H4 (cell line): ENCODE results near the gene UBAC1. TPM values are rescaled to one million over a fixed set of nuclear protein-coding genes. Genes with fewer than 3 reads are reported as not detected.
"Not testable (repeated sequence)": the region's sequence is repeated elsewhere in the genome, so short reads cannot be mapped to it uniquely, and the experiment has no call there.

Source experiments
- DNase-seq: peaks from one replicate; pipeline ENCODE4 v3.0.0-alpha.2; 2015; ENCODE audit warnings: low spot score
- total RNA-seq: library from RNA; depleted of rRNA; stranded (reverse); fragments of >200 nt; shearing (Covaris generic); gene quantifications from 2 replicates; pipeline ENCODE4 v1.2.3, GENCODE V29; 2014

Gene UBAC1
- total RNA-seq, 1 experiment from 2014 or later = 35.2 TPM

GRCh38 chr9:135960411-135961276, 529 bp downstream of the UBAC1 start:
- DNase-seq = no peak

- no peak for DNase-seq
Observed at GRCh38 chr9:135959814-135960213, 1.4 kb downstream of the UBAC1 start.

DNA sequence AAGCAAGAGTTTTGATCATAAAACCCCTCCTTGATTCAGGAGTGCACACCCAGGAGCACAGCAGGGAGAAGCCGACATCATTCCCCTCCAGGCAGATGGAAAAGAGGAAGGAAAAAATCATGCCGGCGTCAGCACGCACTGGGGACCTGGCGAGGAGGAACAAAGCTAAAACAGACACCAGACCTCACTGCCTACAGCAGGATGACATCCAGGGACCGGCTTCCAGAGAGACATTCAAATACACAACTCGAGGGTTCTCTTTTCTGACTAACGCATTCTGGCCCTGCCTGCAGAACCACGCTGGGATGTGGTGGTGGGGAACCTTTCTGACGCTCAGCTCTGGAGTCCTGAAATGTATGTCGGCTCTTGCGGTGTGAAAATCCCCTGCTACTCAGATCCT, 2.7 kb downstream of the UBAC1 start:
- no peak for DNase-seq

DNA sequence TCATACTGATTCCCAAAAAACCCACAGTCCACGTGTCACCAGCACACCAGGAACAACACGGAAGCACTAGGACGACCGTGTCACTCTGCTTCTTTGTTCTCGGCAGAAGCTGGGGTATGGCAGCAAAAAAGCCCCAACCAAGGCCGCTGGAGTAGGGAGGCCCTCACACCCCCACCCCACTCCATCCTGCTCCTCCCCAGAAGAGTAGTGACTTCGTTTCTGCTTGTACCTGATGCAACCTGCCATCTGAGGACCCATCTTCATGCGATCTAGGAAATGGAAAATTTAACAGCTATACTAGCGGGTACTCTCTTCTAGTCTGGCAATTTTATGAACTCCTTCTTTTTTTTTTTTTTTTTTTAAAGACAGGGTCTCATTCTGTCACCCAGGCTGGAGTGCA, 3.7 kb downstream of the UBAC1 start:
- no peak for DNase-seq

DNA sequence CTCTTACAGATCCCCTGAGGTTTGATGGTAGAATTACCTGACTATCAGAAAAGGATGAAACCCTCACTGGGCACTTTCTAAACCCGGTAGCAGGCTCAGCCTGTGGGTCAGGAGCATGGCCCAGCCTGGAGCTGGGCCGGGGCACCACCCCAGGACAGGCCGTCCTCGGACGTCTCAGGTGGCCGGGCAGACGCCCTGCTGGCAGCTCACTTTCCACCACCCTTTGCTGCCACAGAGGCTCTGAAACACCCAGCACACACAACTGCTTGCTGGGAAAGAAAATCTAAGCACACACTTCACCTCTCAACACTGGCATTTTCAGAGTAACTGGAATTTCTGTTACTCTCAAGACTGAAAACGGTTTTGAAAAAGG, 4.4 kb downstream of the UBAC1 start:
- DNase-seq = no peak

DNA sequence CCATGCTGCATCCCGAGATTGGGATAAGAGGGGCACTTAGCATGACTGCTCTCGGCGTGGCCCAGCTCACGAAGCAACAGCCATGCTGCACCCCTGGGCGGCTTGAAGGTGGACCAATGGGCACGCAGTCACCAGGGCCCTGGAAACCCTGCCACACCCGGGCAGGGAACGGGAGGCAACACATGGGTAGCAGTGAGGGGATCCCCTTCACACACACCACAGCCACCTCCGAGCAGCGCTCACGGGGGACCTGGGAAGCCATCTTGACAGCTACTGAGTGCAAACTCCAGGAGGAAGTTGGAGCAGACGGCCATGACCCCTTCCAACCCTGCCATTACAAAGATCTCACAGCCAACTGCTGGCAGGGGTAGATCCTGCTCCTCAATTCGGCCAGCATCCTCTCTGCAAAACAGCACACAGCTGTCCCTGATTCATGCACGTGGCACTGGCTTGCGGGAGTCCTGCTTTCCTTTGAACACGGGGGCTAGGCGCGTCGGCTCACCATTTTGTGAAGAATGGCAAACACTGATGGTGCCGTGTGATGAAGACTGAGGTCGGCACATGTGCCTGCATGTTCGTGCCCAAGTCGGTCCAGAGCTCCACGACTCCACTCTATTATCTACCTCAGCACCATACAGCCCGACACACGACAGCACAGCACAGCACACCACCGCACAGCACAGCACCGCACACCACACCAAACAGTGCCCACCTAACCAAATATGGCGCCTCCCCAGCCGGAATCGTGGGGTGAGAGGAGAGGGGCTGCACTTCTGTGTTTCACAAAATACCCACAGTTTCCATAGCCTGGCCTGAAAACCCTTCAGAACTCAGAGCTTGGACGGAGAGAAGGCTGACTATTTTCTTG, 5.0 kb downstream of the UBAC1 start:
- DNase-seq = no peak

DNA sequence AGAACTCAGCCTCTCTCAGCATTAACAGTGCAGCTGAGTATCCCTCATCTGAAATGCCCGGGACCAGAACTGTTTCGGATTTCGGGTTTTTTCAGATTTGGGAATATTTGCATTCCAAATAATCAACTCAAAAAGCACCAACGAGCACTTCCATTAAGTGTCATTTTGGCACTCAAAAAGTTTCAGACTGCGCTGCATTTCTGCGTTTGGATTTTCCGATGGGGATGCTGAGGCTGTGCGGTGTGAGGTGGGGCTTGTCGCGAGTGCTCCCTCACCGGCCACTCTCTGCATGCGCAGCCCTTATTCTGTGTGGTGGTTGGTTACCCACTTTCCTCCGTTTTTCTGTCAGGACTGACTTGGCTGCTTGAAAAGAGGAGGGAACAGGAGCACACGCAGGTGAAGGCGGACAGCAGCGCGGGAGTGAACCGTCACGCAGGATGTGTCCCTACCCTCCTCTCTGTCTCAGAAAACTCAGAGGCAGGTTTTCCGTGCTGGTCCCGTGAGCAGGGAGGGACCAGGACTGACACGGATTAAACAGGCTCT, 8.4 kb downstream of the UBAC1 start:
- DNase-seq = no peak

DNA sequence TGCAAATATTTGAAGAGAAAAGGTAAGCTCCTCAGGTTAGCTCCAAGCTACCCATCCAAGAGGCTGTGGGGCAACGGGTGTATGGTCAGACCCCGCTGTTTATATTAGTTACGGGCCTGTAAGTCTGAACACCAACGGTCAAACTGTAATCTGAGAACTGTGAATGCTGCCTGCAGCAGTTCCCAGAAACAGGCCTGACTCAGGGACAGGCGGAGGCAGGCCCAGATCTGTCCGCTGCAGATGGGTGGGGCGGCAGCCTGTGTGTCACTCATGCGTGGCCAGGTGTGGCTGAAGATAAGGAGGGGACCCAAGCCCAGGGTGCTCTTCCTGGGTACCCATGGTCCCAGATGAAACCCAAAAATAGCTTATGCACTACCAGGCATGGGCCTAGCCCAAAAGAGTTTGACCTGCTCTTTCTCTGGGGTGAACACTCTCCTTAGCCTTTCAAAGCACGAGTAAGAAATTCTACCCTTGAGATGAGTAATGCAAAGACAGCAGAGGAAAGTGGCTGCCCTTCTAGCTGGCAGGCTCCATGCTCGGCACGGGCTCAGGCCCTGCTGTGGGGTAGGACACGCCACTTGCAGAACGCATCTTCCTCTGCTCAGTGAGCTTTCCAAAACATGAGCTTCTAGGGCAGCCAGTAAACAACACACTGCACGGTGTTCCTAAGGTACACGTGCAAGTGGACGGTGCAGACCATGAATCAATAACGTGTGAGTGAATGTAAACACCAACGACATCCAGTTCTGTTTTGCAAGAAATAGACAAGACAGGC, 9.1 kb downstream of the UBAC1 start:
- DNase-seq = peak; percentile 61

GRCh38 chr9:135951310-135951709, 9.9 kb downstream of the UBAC1 start:
- DNase-seq = not testable (repeated sequence)

- DNase-seq = not testable (repeated sequence)
Observed at GRCh38 chr9:135950841-135951240, 10.3 kb downstream of the UBAC1 start.

GRCh38 chr9:135950135-135950682, 11.0 kb downstream of the UBAC1 start:
- DNase-seq = no peak

DNA sequence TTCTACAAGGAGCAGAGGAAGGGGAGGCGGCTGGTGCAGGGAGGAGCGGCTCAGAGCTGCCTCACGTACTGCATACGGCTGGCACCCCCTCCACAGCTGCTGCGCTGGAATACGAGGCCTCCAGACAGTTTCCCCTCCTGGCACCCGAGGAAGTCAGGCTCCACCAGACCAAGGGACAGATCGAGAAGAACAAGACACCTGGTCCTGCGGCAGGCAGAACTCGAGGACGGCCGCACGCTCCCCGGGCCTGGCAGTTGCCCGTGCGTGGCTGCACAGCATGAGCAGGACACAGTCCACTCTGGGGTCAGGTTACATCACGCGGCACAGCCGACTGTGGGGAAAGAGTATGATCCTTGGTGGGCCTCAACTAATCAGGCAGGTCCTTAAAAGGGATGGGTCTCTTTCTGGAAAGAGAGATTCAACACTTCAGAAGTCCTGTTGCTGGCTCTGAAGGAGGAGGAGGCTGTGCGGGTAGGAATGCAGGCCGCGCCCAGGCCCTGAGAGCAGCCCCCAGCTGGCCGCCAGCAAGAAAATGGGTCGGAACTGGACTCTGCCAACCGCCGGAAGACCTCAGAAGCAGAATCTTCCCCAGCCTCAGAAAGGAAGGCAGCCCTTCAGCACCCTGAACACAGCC, 11.6 kb downstream of the UBAC1 start:
- no peak for DNase-seq

GRCh38 chr9:135948968-135949367, 12.2 kb downstream of the UBAC1 start:
- DNase-seq = no peak

DNA sequence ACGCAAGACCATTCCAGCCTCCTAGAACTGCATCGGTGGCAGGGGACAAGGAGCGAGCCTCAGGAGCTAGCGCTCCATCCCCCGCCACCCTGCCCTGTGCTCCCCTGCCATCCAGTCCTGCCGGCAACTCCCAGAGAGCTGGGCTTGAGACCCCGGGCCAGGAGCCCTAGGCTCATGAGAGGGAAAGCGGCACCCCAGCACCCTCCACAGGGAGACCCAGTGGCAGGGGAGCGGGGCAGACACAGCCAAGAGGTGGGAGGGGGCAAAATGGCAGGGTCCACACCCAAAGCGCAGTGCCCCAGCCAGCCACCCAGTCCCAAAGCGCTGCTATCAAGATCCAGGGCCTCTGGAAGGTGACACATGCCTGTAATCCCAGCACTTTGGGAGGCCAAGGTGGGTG, 12.7 kb downstream of the UBAC1 start:
- DNase-seq = no peak

DNA sequence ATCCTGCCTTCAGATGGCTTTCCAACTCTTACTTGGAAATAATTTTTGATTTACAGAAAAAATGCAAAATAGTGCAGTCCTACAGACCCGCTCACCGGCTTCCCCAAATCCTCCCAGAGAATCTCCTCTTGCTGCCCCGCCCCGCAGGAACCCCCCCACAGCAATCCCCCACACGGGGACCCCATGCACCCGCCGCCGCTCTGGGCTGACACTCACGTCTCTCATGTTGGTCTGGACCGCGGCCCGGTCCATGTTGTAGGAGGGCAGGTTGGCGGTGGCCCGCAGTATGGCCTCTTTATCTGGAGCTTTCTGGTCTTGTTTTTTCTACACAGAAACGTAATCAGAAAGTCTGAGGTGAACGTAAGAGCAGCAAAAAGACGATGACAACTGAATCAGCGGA, 13.6 kb downstream of the UBAC1 start:
- no peak for DNase-seq

DNA sequence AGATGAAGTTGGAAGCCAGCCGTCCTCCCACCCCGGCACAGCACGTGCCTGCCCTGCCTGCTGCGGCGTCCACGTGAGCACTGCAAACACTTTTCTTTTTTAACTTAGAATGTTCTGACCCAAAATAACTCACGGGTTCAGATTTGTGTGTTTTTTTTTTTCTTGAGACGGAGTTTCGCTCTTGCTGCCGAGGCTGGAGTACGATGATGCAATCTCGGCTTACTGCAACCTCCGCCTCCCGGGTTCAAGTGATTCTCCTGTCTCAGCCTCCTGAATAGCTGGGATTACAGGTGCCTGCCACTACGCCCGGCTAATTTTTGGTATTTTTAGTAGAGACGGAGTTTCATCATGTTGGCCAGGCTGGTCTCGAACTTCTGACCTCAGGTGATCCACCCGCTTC, 14.1 kb downstream of the UBAC1 start:
- not testable (repeated sequence) for DNase-seq

DNA sequence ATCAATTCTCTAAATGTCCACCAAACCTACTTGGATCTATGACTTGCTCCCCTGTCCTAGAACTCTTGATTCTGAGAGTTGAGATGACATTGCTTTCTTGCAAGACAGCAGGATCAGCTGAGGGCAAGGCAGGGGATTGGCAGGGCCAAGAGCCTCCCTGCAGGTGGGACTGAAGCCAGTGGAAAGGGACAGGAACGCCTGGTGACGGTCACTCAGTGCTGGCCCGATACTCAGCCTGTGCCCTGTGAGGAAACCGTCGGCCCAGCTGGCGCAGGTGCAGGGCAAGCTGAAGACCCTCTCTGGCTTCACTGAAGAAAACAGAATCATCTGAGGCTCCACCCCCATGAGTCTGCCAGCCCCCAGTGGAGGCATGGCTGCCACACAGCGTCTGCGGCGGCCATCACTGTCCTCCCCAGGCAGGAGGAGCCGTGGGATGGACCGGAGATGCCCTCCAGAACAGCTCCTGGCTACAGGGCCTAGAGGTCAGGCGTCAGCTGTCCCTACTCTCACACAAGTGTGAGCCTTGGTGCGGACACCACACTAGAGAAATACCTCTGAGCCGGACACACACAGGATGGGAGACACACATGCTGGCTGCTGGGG, 14.7 kb downstream of the UBAC1 start:
- no peak for DNase-seq

- no peak for DNase-seq
Observed at GRCh38 chr9:135945969-135946368, 15.2 kb downstream of the UBAC1 start.

- DNase-seq = no peak
Observed at GRCh38 chr9:135944444-135945252, 16.5 kb downstream of the UBAC1 start.

- not testable (repeated sequence) for DNase-seq
Observed at GRCh38 chr9:135943604-135944003, 17.6 kb downstream of the UBAC1 start.
